HL-60 (cell line): ENCODE results near the gene RSPH1.

Experiments
- DNase-seq, 2 experiments: peaks; one replicate each; pipeline ENCODE4 v3.0.0-alpha.2; 2010 to 2020; ENCODE audit warnings: low read depth in 1 of 2, low spot score in 1 of 2
- H3K27ac ChIP-seq: fragments of 250-450 bp; sonication (Bioruptor Pico); replicated peaks from 2 replicates; pipeline ENCODE4 v1.5.1; 2020; ENCODE audit warnings: mild to moderate bottlenecking, moderate library complexity
- H3K27me3 ChIP-seq: fragments of 250-450 bp; sonication (Bioruptor Pico); 2 replicates; pipeline ENCODE4 v1.5.1; 2021; ENCODE audit warnings: mild to moderate bottlenecking, moderate library complexity; ENCODE audit not compliant: insufficient read depth, poor library complexity, severe bottlenecking
- H3K4me3 ChIP-seq: replicated peaks from 2 replicates; pipeline ENCODE4 v1.5.1; 2011; ENCODE audit warnings: mild to moderate bottlenecking, control low read depth, low read length; ENCODE audit not compliant: insufficient read depth
- GABPA ChIP-seq: IDR thresholded peaks from 2 replicates; pipeline ENCODE4 v1.6.1; 2012; ENCODE audit warnings: low read depth
- POLR2AphosphoS5 ChIP-seq: IDR thresholded peaks from 2 replicates; pipeline ENCODE4 v1.6.1; 2012; ENCODE audit warnings: low read depth
- SPI1 ChIP-seq: IDR thresholded peaks from 2 replicates; pipeline ENCODE4 v1.6.1; 2012; ENCODE audit warnings: low read depth, mild to moderate bottlenecking, borderline replicate concordance
- TF ChIP-seq, protein P1 (sequence below): IDR thresholded peaks from 2 replicates; pipeline ENCODE4 v1.6.1; 2012; ENCODE audit warnings: low read depth; ENCODE audit not compliant: insufficient replicate concordance
- TF ChIP-seq, protein P2 (sequence below): IDR thresholded peaks from one replicate; pipeline ENCODE4 v1.5.1; 2011; ENCODE audit warnings: low read length, control low read depth, inconsistent platforms; ENCODE audit not compliant: insufficient read depth

Gene RSPH1

DNA sequence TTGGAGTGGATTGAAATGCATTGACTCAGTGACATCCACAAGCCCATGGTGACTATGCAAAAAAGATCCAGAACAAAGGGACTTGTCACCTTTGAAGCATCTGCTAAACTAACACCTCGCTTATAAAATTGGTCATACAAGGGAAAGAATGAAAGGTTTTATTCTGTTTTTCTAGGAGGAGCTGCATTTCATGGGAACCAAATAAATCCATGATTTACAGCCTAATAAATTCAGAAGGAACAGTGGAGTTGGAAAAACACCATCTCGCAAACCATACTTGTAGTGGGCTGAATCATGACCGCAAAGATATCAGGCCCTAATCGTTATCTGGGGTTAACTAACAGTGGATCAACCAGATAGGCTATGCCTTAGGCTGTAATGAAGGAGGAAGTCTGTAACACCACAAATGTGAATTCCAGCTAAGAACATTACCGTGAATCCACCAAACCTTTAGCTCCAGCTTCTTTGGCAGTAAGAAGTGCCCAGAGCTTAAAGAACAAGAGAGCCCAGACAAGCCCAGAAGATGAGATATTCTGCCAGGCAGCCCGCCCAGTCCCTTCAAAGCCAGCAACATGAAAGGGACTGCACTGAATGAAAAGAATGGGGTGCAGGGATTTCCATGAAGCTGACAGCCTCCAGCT, 27.4 kb downstream of the RSPH1 start:
- Histone ChIP-seq H3K27ac (no peak overlapping the region), H3K4me3 (no peak overlapping the region), H3K27me3 (peaks cover 2% of the 10 kb centered on the region)
- no peak for TF ChIP-seq SPI1
- TF ChIP-seq, protein P1, sequence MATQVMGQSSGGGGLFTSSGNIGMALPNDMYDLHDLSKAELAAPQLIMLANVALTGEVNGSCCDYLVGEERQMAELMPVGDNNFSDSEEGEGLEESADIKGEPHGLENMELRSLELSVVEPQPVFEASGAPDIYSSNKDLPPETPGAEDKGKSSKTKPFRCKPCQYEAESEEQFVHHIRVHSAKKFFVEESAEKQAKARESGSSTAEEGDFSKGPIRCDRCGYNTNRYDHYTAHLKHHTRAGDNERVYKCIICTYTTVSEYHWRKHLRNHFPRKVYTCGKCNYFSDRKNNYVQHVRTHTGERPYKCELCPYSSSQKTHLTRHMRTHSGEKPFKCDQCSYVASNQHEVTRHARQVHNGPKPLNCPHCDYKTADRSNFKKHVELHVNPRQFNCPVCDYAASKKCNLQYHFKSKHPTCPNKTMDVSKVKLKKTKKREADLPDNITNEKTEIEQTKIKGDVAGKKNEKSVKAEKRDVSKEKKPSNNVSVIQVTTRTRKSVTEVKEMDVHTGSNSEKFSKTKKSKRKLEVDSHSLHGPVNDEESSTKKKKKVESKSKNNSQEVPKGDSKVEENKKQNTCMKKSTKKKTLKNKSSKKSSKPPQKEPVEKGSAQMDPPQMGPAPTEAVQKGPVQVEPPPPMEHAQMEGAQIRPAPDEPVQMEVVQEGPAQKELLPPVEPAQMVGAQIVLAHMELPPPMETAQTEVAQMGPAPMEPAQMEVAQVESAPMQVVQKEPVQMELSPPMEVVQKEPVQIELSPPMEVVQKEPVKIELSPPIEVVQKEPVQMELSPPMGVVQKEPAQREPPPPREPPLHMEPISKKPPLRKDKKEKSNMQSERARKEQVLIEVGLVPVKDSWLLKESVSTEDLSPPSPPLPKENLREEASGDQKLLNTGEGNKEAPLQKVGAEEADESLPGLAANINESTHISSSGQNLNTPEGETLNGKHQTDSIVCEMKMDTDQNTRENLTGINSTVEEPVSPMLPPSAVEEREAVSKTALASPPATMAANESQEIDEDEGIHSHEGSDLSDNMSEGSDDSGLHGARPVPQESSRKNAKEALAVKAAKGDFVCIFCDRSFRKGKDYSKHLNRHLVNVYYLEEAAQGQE: no peak
- TF ChIP-seq, protein P2, sequence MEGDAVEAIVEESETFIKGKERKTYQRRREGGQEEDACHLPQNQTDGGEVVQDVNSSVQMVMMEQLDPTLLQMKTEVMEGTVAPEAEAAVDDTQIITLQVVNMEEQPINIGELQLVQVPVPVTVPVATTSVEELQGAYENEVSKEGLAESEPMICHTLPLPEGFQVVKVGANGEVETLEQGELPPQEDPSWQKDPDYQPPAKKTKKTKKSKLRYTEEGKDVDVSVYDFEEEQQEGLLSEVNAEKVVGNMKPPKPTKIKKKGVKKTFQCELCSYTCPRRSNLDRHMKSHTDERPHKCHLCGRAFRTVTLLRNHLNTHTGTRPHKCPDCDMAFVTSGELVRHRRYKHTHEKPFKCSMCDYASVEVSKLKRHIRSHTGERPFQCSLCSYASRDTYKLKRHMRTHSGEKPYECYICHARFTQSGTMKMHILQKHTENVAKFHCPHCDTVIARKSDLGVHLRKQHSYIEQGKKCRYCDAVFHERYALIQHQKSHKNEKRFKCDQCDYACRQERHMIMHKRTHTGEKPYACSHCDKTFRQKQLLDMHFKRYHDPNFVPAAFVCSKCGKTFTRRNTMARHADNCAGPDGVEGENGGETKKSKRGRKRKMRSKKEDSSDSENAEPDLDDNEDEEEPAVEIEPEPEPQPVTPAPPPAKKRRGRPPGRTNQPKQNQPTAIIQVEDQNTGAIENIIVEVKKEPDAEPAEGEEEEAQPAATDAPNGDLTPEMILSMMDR: no peak
- TF ChIP-seq POLR2AphosphoS5: no peak
- no peak for TF ChIP-seq GABPA
- no peak for DNase-seq

DNA sequence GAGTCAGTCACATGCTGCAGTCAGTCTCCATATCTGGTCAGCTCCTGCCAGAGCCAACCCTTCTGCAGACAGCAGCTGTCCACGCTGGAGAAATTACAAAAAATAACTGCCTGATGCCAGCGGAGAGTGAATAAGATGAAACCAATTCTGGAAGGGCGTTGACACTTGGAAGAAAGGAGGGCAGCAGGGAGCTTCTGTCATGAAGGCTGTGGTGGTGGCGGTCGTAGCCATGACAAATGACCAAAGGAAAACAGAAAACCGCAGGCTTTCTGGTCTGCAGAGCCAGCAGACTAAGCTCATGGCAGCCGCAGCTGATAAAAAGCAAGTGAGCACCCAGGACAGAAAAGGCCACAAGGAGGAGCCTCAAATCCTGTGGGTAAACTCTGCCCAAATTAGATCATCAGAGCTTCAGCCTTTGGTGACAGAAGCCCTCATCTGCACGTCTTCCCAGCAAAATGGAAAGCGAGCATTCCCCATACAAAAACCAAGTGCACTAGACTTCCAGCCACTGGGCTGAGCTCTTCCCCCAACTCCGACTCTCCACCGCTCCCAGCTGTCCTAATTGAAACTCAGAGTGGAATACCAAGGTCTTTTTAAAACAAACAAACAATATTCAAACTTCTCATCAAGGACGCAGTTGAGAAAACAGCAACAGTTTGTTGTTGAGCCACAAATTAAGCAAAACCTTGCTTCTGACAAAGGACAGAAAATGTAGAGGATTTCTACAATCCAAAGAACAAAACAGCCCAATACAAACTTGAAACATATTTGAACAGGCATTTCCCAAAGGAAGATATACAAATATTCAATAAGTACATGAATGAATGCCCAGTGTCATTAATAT, 28.7 kb downstream of the RSPH1 start:
- Histone ChIP-seq H3K4me3 (no peak overlapping the region), H3K27me3 (peaks cover 2% of the 10 kb centered on the region), H3K27ac (no peak overlapping the region)
- no peak for TF ChIP-seq GABPA
- peak; percentile 20; the same call in 1 of the 2 replicates for TF ChIP-seq POLR2AphosphoS5
- TF ChIP-seq, protein P2: peak; percentile 9
- TF ChIP-seq, protein P1: no peak
- DNase-seq: peak in 1 of 2 experiments; percentile 67

DNA sequence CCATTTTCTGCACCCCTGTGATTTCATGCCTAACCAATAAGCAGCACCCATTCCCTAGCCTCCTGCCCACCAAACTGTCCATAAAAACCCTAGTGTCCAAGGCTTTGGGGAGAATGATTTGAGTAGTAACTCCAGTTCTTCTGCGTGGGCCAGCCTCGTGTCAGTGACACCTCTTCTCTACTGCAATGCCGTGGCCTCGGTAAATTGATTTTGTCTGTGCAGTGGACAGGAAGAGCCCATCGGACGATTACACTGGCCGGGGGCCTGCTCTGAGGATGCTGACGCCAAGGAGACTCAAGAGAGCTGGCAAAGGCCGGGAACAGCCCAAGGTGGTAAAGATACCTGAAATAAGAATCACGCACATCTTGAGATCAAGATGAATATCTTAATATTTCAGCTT, 29.3 kb downstream of the RSPH1 start:
- TF ChIP-seq GABPA: no peak
- TF ChIP-seq SPI1: no peak
- TF ChIP-seq, protein P1: no peak
- TF ChIP-seq, protein P2: no peak
- no peak for TF ChIP-seq POLR2AphosphoS5
- Histone ChIP-seq H3K27ac (no peak overlapping the region), H3K27me3 (peaks cover 2% of the 10 kb centered on the region), H3K4me3 (no peak overlapping the region)
- DNase-seq: no peak
